Transverse colon (tissue), 4 donors: ENCODE measurements around the gene ELAVL3. TPM values are rescaled to one million over a fixed set of nuclear protein-coding genes. Genes with fewer than 3 reads are reported as not detected.
"Not testable (repeated sequence)": the region's sequence is repeated elsewhere in the genome, so short reads cannot be mapped to it uniquely, and the experiment has no call there.

ENCODE experiments used
- DNase-seq: peaks from one replicate; pipeline ENCODE4 v3.0.0-alpha.2; 2019
- H3K27ac ChIP-seq, 4 donors: fragments of 200-600 bp; sonication (generic); 2 replicates each; pipeline ENCODE4 v1.5.1; 2016 to 2018; ENCODE audit warnings: inconsistent platforms in 4 of 4
- H3K27me3 ChIP-seq: fragments of 200-600 bp; sonication (generic); 2 replicates; pipeline ENCODE4 v1.5.1; 2017; ENCODE audit warnings: inconsistent platforms
- H3K36me3 ChIP-seq, 4 donors: fragments of 200-600 bp; sonication (generic); 2 replicates each; pipeline ENCODE4 v1.5.1; 2017 to 2019; ENCODE audit warnings: inconsistent platforms in 4 of 4
- H3K4me1 ChIP-seq, 4 donors: fragments of 200-600 bp; sonication (generic); 2 replicates each; pipeline ENCODE4 v1.5.1; 2017 to 2020; ENCODE audit warnings: inconsistent platforms in 4 of 4
- H3K4me3 ChIP-seq, 4 donors: fragments of 200-600 bp; sonication (generic); 1 replicate in 1 of 4; 2 replicates in 3 of 4; pipeline versions ENCODE4 v1.5.1 to v1.6.1; 2017 to 2019; ENCODE audit warnings: inconsistent platforms in 4 of 4
- H3K9me3 ChIP-seq, 2 donors: fragments of 200-600 bp; sonication (generic); 2 replicates each; pipeline ENCODE4 v1.5.1; 2017 to 2019; ENCODE audit warnings: inconsistent platforms in 2 of 2
- EP300 ChIP-seq: sonication (generic); formaldehyde crosslinking; IDR thresholded peaks from one replicate; pipeline ENCODE4 v1.6.1; 2017; ENCODE audit warnings: antibody characterized with exemption, low read depth
- POLR2A ChIP-seq: fragments of 450-650 bp; IDR thresholded peaks from one replicate; pipeline ENCODE4 v1.6.1; 2016; ENCODE audit warnings: antibody characterized with exemption, mild to moderate bottlenecking, moderate library complexity
- POLR2AphosphoS5 ChIP-seq, 3 donors: sonication (generic); formaldehyde crosslinking; IDR thresholded peaks; one replicate each; pipeline ENCODE4 v1.6.1; 2016; ENCODE audit warnings: antibody characterized with exemption in 3 of 3
- WGBS, 2 donors: methylation state at CpG; one replicate each; pipeline ENCODE4 v1.1.5; 2018; ENCODE audit warnings: low coverage in 1 of 2; 5-methylcytosine and 5-hydroxymethylcytosine counted together
- in situ Hi-C, 4 donors: fragments of 200-750 bp; cut with MboI; loops; one replicate each; pipeline versions ENCODE4 v1.15.0 to v1.15.1; 2017; ENCODE audit warnings: low sequenced_read_pairs in 3 of 4, low pct_ligation_motif_present in 1 of 4, low pct_unique_long_range_greater_than_20kb in 1 of 4
- intact Hi-C: fragments of 100-400 bp; cut with DNase I; formaldehyde crosslinking; loops from one replicate; pipeline ENCODE4 v1.15.1; 2023; ENCODE audit warnings: low total_unique reads
- total RNA-seq, 4 donors: library from RNA; depleted of rRNA; stranded (reverse); fragments of >200 nt; gene quantifications; one replicate each; pipeline ENCODE4 v1.1.0, GENCODE V29; 2016
- TF ChIP-seq, protein P1 (sequence below), 5 experiments: fragments of 200-600 bp in 3 of 5; fragments of 450-650 bp in 2 of 5; sonication (generic) in 3 of 5; IDR thresholded peaks; 1 replicate in 2 of 5; 2 replicates in 3 of 5; pipeline ENCODE4 v1.5.1; 2016 to 2017; ENCODE audit warnings: antibody characterized with exemption in 5 of 5, inconsistent platforms in 3 of 5, mild to moderate bottlenecking in 2 of 5, moderate library complexity in 1 of 5

The ELAVL3 gene
- total RNA-seq, 4 donors from 2014 or later: 0.27 to 3.2 (median 1.3) TPM; not detected in 1

DNA sequence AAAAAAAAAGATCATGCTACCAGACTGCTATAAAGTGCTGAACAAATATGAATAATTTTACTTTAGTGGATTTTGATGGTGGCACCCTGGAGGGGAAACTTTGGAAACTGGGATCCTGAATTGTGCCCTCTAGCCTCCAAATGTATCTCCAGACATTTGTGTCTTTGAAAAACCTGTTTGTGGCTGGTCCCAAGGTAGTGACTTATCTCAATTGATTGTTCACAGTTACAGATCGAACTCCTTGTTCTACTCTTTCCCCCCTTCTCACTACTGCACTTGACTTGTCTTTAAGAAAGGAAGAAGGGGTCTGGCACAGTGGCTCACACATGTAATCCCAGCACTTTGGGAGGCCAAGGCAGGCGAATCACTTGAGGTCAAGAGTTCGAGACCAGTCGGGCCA, 72.3 kb downstream of the ELAVL3 start:
- in situ Hi-C loops (no loop called here), intact Hi-C loops (no loop called here)
- 79% methylated on average over 4 of the region's 4 CpGs; no CpG with 5 or more reads in 1 of the 2 donors for WGBS, 2 donors
- Histone ChIP-seq H3K4me1 (no peaks in the 10 kb centered on the region), H3K27me3 (peaks cover 9% of the 10 kb centered on the region), H3K27ac (no peak overlapping the region), H3K4me3 (no peak overlapping the region), H3K9me3 (no peaks in the 10 kb centered on the region), H3K36me3 (no peaks in the 10 kb centered on the region)
- TF ChIP-seq, protein P1, sequence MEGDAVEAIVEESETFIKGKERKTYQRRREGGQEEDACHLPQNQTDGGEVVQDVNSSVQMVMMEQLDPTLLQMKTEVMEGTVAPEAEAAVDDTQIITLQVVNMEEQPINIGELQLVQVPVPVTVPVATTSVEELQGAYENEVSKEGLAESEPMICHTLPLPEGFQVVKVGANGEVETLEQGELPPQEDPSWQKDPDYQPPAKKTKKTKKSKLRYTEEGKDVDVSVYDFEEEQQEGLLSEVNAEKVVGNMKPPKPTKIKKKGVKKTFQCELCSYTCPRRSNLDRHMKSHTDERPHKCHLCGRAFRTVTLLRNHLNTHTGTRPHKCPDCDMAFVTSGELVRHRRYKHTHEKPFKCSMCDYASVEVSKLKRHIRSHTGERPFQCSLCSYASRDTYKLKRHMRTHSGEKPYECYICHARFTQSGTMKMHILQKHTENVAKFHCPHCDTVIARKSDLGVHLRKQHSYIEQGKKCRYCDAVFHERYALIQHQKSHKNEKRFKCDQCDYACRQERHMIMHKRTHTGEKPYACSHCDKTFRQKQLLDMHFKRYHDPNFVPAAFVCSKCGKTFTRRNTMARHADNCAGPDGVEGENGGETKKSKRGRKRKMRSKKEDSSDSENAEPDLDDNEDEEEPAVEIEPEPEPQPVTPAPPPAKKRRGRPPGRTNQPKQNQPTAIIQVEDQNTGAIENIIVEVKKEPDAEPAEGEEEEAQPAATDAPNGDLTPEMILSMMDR (IDR thresholded peaks at IDR 0.05): no peak
- TF ChIP-seq EP300: no peak
- no peak for TF ChIP-seq POLR2A
- no peak for TF ChIP-seq POLR2AphosphoS5 (IDR thresholded peaks at IDR 0.05)
- no peak for DNase-seq

DNA sequence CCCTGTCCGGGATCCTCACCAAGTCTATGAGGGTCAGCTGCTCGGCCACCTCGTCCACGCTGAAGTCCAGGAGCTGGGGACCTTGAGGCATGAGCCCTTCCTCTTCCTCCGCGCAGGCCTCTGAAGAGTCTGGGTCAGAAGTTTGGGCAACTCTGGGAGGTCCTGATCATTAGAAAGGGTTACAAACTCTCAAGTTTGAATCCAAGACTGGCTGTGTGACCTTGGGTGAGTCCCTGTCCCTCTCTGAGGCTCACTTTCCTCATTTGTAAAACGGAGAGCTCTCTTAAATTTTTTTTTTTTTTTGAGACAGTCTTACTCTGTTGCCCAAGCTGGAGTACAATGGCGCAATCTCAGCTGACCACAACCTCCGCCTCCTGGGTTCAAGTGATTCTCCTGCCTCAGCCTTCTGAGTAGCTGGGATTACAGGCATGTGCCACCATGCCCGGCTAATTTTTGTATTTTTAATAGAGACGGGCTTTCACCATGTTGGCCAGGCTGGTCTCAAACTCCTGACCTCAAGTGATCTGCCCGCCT, 74.1 kb downstream of the ELAVL3 start:
- 83 to 88% methylated on average over 4 to 11 of the region's 12 CpGs for WGBS, 2 donors
- DNase-seq, H3K4me1 ChIP-seq, in situ Hi-C loops, H3K27ac ChIP-seq, H3K4me3 ChIP-seq, H3K36me3 ChIP-seq, H3K9me3 ChIP-seq, H3K27me3 ChIP-seq, intact Hi-C loops: not testable (repeated sequence)

DNA sequence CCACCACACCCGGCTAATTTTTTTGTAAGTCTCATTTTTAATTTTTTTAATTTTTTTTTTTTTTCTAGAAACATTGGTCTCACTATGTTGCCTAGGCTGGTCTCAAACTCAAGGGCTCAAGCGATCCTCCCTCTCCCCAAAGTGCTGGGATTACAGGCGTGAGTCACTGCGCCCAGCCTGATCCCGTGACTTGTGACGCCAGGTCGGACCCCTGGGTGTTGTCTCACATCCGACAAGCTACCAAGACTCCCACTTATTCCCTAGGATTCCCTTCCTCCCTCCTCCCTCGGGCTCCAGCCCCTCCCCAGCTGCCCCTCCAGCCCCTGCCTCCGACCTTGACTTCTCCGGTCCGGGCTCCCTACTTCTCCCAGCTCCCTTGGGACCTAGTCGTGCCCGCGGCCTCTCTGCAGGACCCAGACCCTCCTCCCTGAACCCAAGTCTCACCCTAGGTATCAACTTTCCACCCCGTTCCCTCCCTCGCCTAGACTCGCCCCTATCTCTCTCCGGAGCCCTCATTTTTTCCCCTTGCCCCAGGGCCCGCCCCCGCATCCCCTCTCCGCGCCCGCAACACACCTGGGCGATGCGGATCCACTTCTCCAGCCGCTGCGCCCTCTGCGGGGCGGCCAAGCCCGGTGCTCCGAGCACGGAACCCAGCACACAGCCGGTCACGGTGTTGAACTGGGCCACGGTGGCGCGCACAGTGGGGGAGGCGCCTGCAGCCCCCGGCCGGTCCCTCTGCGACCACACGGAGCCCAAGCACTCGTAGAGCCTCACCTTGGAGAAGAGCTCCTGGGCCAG, 74.8 kb downstream of the ELAVL3 start:
- no peak for DNase-seq
- no peak overlapping the region for H3K27ac ChIP-seq
- no peaks in the 10 kb centered on the region for H3K36me3 ChIP-seq
- intact Hi-C loops: no loop called here
- 66 to 79% methylated on average over 11 to 41 of the region's 44 CpGs for whole genome bisulfite sequencing, 2 donors
- H3K4me1 ChIP-seq: no peaks in the 10 kb centered on the region
- in situ Hi-C loops: no loop called here
- H3K27me3 ChIP-seq: peaks cover 9% of the 10 kb centered on the region
- H3K9me3 ChIP-seq: no peaks in the 10 kb centered on the region
- TF ChIP-seq EP300 (no peak), POLR2A (no peak), POLR2AphosphoS5 (IDR thresholded peaks at IDR 0.05) (no peak)
- TF ChIP-seq, protein P1 (IDR thresholded peaks at IDR 0.05): no peak
- H3K4me3 ChIP-seq: no peak overlapping the region

DNA sequence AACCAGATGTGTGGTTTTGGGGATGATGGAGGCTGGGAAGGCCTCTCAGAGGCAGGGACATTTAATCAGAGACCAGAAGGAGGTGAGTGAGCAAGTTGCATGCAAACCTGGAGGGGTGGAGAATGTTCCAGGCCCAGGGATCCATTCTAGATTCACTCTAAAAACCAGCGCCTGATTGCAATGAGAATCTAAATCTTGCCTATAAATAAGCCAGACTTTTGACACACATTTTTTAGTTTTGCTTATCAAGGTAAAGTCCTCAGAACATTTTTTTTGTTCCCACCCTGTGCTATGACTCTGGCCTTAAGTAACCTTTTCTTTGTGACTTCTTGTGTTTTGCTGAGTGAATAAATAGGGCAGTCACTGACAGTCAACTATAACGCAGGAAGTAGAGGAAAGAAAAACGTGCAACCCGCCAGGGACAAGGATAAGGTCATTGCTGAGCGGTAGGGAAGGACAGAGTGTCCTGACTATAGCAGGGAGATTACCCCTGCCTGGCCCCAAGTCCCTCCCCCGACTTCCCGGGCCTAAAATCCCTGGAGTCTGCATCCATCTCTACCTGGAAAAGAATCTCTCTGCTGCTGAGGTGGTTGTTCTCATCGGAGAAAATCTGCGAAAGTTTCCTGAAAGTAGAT, 76.1 kb downstream of the ELAVL3 start:
- in situ Hi-C loops: no loop called here
- H3K36me3 ChIP-seq: no peaks in the 10 kb centered on the region
- no peak overlapping the region for H3K27ac ChIP-seq
- TF ChIP-seq EP300 (no peak), POLR2AphosphoS5 (IDR thresholded peaks at IDR 0.05) (no peak), POLR2A (no peak)
- TF ChIP-seq, protein P1 (IDR thresholded peaks at IDR 0.05): no peak
- intact Hi-C loops: no loop called here
- 67 to 72% methylated on average over 4 to 9 of the region's 9 CpGs for WGBS, 2 donors
- no peak overlapping the region for H3K4me3 ChIP-seq
- H3K27me3 ChIP-seq: peaks cover 9% of the 10 kb centered on the region
- H3K9me3 ChIP-seq: no peaks in the 10 kb centered on the region
- no peaks in the 10 kb centered on the region for H3K4me1 ChIP-seq
- DNase-seq: no peak
